Keratinocyte (primary cell): ENCODE measurements around the gene ETV5. TPM values are rescaled to one million over a fixed set of nuclear protein-coding genes. Genes with fewer than 3 reads are reported as not detected.

Experiments
- DNase-seq: peaks from one replicate; pipeline ENCODE4 v3.0.0-alpha.2; 2011; ENCODE audit warnings: low read depth, missing footprints, low spot score
- FAIRE-seq: peaks from 2 replicates; lab custom pipeline; 2011; peaks lifted over from hg19 to GRCh38; lab: Jason Lieb, UNC
- H2AFZ ChIP-seq: 2 replicates; pipeline ENCODE4 v1.6.0; 2012; ENCODE audit warnings: low read length, control low read depth, inconsistent platforms; ENCODE audit not compliant: control insufficient read depth
- H3K27ac ChIP-seq: 2 replicates; pipeline ENCODE4 v1.5.1; 2011; ENCODE audit warnings: low read length; ENCODE audit not compliant: control insufficient read depth, insufficient read depth
- H3K27me3 ChIP-seq: 3 replicates; pipeline ENCODE4 v1.6.0; 2011; ENCODE audit warnings: low read length; ENCODE audit not compliant: control insufficient read depth, insufficient read depth; ENCODE audit errors: extremely low read depth
- H3K36me3 ChIP-seq, 2 experiments: 2 replicates in 1 of 2; 3 replicates in 1 of 2; pipeline ENCODE4 v1.5.1; 2011; ENCODE audit warnings: low read length in 2 of 2, mild to moderate bottlenecking in 1 of 2; ENCODE audit not compliant: control insufficient read depth in 2 of 2, insufficient read depth in 2 of 2; ENCODE audit errors: extremely low read depth in 1 of 2
- H3K4me1 ChIP-seq: 3 replicates; pipeline ENCODE4 v1.5.1; 2011; ENCODE audit warnings: low read length; ENCODE audit not compliant: control insufficient read depth, insufficient read depth; ENCODE audit errors: extremely low read depth
- H3K4me2 ChIP-seq: 3 replicates; pipeline ENCODE4 v1.6.0; 2011; ENCODE audit warnings: low read depth, low read length; ENCODE audit not compliant: control insufficient read depth, insufficient read depth; ENCODE audit errors: extremely low read depth
- H3K4me3 ChIP-seq, 3 experiments: fragments of 200-600 bp in 1 of 3; sonication (generic) in 1 of 3; 2 replicates in 2 of 3; 3 replicates in 1 of 3; pipeline ENCODE4 v1.5.1; 2011 to 2016; ENCODE audit warnings: low read length in 3 of 3, mild to moderate bottlenecking in 3 of 3, control low read depth in 2 of 3, inconsistent platforms in 1 of 3, low read depth in 1 of 3, mixed read lengths in 1 of 3, mixed run types in 1 of 3, moderate library complexity in 1 of 3; ENCODE audit not compliant: control insufficient read depth in 2 of 3, insufficient read depth in 2 of 3; ENCODE audit errors: extremely low read depth in 1 of 3
- H3K79me2 ChIP-seq: 2 replicates; pipeline ENCODE4 v1.6.0; 2012; ENCODE audit warnings: low read length; ENCODE audit not compliant: control insufficient read depth, insufficient read depth
- H3K9ac ChIP-seq: 3 replicates; pipeline ENCODE4 v1.6.0; 2011; ENCODE audit warnings: low read length; ENCODE audit not compliant: control insufficient read depth, insufficient read depth; ENCODE audit errors: extremely low read depth
- H3K9me1 ChIP-seq: 3 replicates; pipeline ENCODE4 v1.6.0; 2011; ENCODE audit warnings: low read length; ENCODE audit not compliant: control insufficient read depth, insufficient read depth; ENCODE audit errors: extremely low read depth
- H3K9me3 ChIP-seq: 2 replicates; pipeline ENCODE4 v1.5.1; 2012; ENCODE audit warnings: low read depth, low read length; ENCODE audit not compliant: control insufficient read depth
- H4K20me1 ChIP-seq: 3 replicates; pipeline ENCODE4 v1.6.0; 2011; ENCODE audit warnings: low read length; ENCODE audit not compliant: control insufficient read depth, insufficient read depth; ENCODE audit errors: extremely low read depth
- EZH2 ChIP-seq: IDR thresholded peaks from one replicate; pipeline ENCODE4 v1.6.1; 2012; ENCODE audit warnings: inconsistent platforms, mild to moderate bottlenecking, low read length, moderate library complexity
- dilution Hi-C: fragments of 300-500 bp; cut with MboI; formaldehyde crosslinking; loops from one replicate; pipeline ENCODE4 v1.7.0; 2020; ENCODE audit warnings: low sequenced_read_pairs; ENCODE audit not compliant: extremely low pct_ligation_motif_present
- polyA plus RNA-seq, 5 experiments: library from polyadenylated mRNA; depleted of rRNA in 3 of 5; stranded (reverse) in 3 of 5; stranded (forward) in 1 of 5; unstranded in 1 of 5; fragments of >200 nt; gene quantifications; 1 replicate in 1 of 5; 2 replicates in 3 of 5; 3 replicates in 1 of 5; pipeline versions ENCODE4 v1.2.1 to v1.2.3, GENCODE V29; 2011 to 2012; ENCODE audit warnings: missing spikeins in 2 of 5, low read depth in 1 of 5, low replicate concordance in 1 of 5
- TF ChIP-seq, protein P1 (sequence below), 3 experiments: IDR thresholded peaks in 1 of 3; conservative IDR thresholded peaks in 1 of 3; optimal IDR thresholded peaks in 1 of 3; 2 replicates in 2 of 3; 3 replicates in 1 of 3; pipeline versions ENCODE3 to v1.5.1; 2011; ENCODE audit warnings: low read length in 3 of 3, mild to moderate bottlenecking in 3 of 3, moderate library complexity in 2 of 3, control low read depth in 1 of 3, inconsistent platforms in 1 of 3; ENCODE audit not compliant: insufficient read depth in 2 of 3; ENCODE audit errors: extremely low read depth in 1 of 3

The ETV5 gene
- polyA plus RNA-seq, 1 donor (not counting 4 experiments of a cell fraction or from before 2014, with no cell fraction given) = 28.7 TPM

DNA sequence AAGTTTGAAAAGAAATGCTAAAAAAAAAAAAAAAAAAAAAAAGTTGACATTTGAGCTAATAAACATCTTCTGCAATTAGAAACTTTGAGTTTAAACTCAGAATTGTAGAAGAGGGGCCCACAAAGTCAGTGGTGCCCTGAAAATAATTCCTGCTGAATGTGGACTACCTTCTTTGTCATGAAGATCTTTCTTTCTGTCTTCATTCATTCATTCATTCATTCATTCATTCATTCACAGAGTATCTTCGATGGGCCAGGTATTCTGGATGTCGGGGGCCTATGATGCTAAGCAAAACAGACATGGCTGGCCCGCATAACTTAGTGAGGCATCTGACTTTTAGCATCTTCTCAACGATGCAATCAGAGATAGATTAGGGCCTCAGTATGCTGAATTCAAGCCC lies 24.6 kb downstream of the ETV5 start:
- Histone ChIP-seq H3K27me3 (no peaks in the 10 kb centered on the region), H3K36me3 (peaks cover 21 to 22% of the 10 kb centered on the region in 2 experiments), H4K20me1 (peaks cover 3% of the 10 kb centered on the region), H3K4me1 (peaks cover 2% of the 10 kb centered on the region), H3K9me1 (peaks cover 5% of the 10 kb centered on the region), H3K27ac (no peak overlapping the region), H2AFZ (no peak overlapping the region), H3K9ac (no peak overlapping the region), H3K79me2 (peaks cover 8% of the 10 kb centered on the region), H3K9me3 (no peaks in the 10 kb centered on the region), H3K4me2 (no peak overlapping the region), H3K4me3 (no peak overlapping the region)
- FAIRE-seq = no peak
- TF ChIP-seq, protein P1, sequence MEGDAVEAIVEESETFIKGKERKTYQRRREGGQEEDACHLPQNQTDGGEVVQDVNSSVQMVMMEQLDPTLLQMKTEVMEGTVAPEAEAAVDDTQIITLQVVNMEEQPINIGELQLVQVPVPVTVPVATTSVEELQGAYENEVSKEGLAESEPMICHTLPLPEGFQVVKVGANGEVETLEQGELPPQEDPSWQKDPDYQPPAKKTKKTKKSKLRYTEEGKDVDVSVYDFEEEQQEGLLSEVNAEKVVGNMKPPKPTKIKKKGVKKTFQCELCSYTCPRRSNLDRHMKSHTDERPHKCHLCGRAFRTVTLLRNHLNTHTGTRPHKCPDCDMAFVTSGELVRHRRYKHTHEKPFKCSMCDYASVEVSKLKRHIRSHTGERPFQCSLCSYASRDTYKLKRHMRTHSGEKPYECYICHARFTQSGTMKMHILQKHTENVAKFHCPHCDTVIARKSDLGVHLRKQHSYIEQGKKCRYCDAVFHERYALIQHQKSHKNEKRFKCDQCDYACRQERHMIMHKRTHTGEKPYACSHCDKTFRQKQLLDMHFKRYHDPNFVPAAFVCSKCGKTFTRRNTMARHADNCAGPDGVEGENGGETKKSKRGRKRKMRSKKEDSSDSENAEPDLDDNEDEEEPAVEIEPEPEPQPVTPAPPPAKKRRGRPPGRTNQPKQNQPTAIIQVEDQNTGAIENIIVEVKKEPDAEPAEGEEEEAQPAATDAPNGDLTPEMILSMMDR (optimal IDR thresholded peaks at IDR 0.05 in 1 of 3, IDR thresholded peaks at IDR 0.05 in 1 of 3, conservative IDR thresholded peaks at IDR 0.05 in 1 of 3; ENCODE audit: extremely low read depth in 1 of 3, insufficient read depth in 2 of 3, low read length in 3 of 3) = no peak
- TF ChIP-seq EZH2 = no peak
- no peak for DNase-seq
- dilution Hi-C loops = no loop called here

DNA sequence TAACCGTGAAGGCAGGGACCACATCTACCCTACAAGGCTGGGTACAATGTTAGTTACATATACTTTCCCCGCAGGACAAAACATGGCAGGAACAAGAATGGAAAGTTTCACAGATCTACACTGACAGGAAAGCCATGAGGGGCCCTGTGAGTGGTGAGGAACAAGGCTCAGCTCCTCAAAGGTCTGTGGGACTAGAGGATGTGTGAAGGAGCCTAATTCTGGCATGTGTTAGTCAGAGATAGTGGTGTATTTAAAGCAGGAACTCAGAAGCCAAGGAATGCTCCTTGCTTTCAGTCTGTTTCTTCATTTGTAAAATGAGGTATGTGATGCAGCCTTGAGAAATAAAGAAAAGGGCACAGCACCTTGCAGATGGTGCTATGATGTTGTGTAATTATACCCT lies 25.1 kb downstream of the ETV5 start:
- Histone ChIP-seq H3K4me2 (no peak overlapping the region), H3K79me2 (peaks cover 8% of the 10 kb centered on the region), H2AFZ (no peak overlapping the region), H3K9me3 (no peaks in the 10 kb centered on the region), H3K4me1 (no peaks in the 10 kb centered on the region), H3K9ac (no peak overlapping the region), H3K9me1 (peaks cover 5% of the 10 kb centered on the region), H3K27me3 (no peaks in the 10 kb centered on the region), H3K36me3 (peaks cover 21 to 23% of the 10 kb centered on the region in 2 experiments), H4K20me1 (peaks cover 3% of the 10 kb centered on the region), H3K4me3 (no peak overlapping the region), H3K27ac (no peak overlapping the region)
- DNase-seq (no peak), FAIRE-seq (no peak)
- TF ChIP-seq, protein P1 (optimal IDR thresholded peaks at IDR 0.05 in 1 of 3, IDR thresholded peaks at IDR 0.05 in 1 of 3, conservative IDR thresholded peaks at IDR 0.05 in 1 of 3; ENCODE audit: extremely low read depth in 1 of 3, insufficient read depth in 2 of 3, low read length in 3 of 3) = no peak
- TF ChIP-seq EZH2 = no peak
- dilution Hi-C loops = no loop called here
